ENCODE results near the gene UBXN11.

Gene UBXN11

GRCh38 chr1:26349877-26350244 lies 43.4 kb upstream of the UBXN11 start:
- Histone ChIP-seq H3K4me1 (no peaks in the 10 kb centered on the region), H3K27ac (no peak overlapping the region), H3K4me3 (no peak overlapping the region), H3K9me3 (no peaks in the 10 kb centered on the region), H3K36me3 (no peaks in the 10 kb centered on the region), H3K27me3 (peaks cover 0 to 31% of the 10 kb centered on the region in 2 donors)
- TF ChIP-seq, protein P1, sequence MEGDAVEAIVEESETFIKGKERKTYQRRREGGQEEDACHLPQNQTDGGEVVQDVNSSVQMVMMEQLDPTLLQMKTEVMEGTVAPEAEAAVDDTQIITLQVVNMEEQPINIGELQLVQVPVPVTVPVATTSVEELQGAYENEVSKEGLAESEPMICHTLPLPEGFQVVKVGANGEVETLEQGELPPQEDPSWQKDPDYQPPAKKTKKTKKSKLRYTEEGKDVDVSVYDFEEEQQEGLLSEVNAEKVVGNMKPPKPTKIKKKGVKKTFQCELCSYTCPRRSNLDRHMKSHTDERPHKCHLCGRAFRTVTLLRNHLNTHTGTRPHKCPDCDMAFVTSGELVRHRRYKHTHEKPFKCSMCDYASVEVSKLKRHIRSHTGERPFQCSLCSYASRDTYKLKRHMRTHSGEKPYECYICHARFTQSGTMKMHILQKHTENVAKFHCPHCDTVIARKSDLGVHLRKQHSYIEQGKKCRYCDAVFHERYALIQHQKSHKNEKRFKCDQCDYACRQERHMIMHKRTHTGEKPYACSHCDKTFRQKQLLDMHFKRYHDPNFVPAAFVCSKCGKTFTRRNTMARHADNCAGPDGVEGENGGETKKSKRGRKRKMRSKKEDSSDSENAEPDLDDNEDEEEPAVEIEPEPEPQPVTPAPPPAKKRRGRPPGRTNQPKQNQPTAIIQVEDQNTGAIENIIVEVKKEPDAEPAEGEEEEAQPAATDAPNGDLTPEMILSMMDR (IDR thresholded peaks at IDR 0.05): no peak
- intact Hi-C loops (cut with DNase I; ENCODE audit: low total_unique reads): no loop called here
- no peak for DNase-seq

GRCh38 chr1:26349188-26349876 lies 42.9 kb upstream of the UBXN11 start:
- TF ChIP-seq, protein P1 (IDR thresholded peaks at IDR 0.05): no peak
- DNase-seq: no peak
- H3K36me3 ChIP-seq: no peaks in the 10 kb centered on the region
- H3K4me3 ChIP-seq: no peak overlapping the region
- H3K27ac ChIP-seq: no peak overlapping the region
- no peaks in the 10 kb centered on the region for H3K9me3 ChIP-seq
- peaks cover 0 to 31% of the 10 kb centered on the region in 2 donors for H3K27me3 ChIP-seq
- intact Hi-C loops (cut with DNase I; ENCODE audit: low total_unique reads): no loop called here
- H3K4me1 ChIP-seq: no peaks in the 10 kb centered on the region

GRCh38 chr1:26346274-26347033 lies 40.0 kb upstream of the UBXN11 start:
- Histone ChIP-seq H3K4me3 (no peak overlapping the region), H3K27ac (no peak overlapping the region), H3K4me1 (no peaks in the 10 kb centered on the region), H3K27me3 (peaks cover 0 to 42% of the 10 kb centered on the region in 2 donors), H3K9me3 (no peaks in the 10 kb centered on the region), H3K36me3 (no peaks in the 10 kb centered on the region)
- TF ChIP-seq, protein P1 (IDR thresholded peaks at IDR 0.05): no peak
- intact Hi-C loops (cut with DNase I; ENCODE audit: low total_unique reads): no loop called here
- DNase-seq: no peak

DNA sequence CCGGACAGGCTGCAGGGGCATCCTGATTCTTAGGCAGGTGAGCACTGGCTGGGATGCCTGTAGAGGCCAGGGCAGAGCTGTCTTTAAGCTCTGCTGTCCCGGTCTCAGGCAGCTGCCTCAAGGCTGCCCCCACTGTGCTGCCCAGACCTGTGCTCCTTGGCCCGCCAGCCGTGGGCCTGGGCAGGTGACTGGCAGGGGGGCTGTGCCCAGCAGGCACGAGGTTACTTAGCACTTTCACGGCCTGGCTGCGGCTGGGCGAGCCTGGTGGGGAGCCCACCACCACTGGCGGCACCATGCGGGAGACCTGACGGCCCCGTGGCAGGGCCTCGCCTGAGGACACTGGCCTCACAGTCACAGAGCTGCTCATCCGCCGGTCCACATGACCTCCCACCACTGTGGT lies 39.3 kb upstream of the UBXN11 start:
- intact Hi-C loops (cut with DNase I; ENCODE audit: low total_unique reads): no loop called here
- Histone ChIP-seq H3K9me3 (no peaks in the 10 kb centered on the region), H3K4me3 (no peak overlapping the region), H3K36me3 (no peaks in the 10 kb centered on the region), H3K4me1 (no peaks in the 10 kb centered on the region), H3K27me3 (peaks cover 0 to 44% of the 10 kb centered on the region in 2 donors), H3K27ac (no peak overlapping the region)
- TF ChIP-seq, protein P1 (IDR thresholded peaks at IDR 0.05): no peak
- no peak for DNase-seq

- intact Hi-C loops (cut with DNase I; ENCODE audit: low total_unique reads): no loop called here
- Histone ChIP-seq H3K36me3 (no peaks in the 10 kb centered on the region), H3K9me3 (no peaks in the 10 kb centered on the region), H3K27ac (no peak overlapping the region), H3K27me3 (peaks cover 0 to 44% of the 10 kb centered on the region in 2 donors), H3K4me1 (no peaks in the 10 kb centered on the region), H3K4me3 (no peak overlapping the region)
- TF ChIP-seq, protein P1 (IDR thresholded peaks at IDR 0.05): no peak
- DNase-seq: no peak
Measured at GRCh38 chr1:26344147-26344920, 37.9 kb upstream of the UBXN11 start.

All from tibial artery (tissue), 4 donors.